Left kidney (tissue), 2 donors: ENCODE results near the gene FXN. TPM values are rescaled to one million over a fixed set of nuclear protein-coding genes. Genes with fewer than 3 reads are reported as not detected.

Source experiments
- DNase-seq: peaks from one replicate; pipeline ENCODE4 v3.0.0-alpha.2; 2013
- polyA plus RNA-seq: library from polyadenylated mRNA; unstranded; fragments of 120-200 nt; gene quantifications from one replicate; pipeline ENCODE4 v1.2.1, GENCODE V29; 2013; ENCODE audit not compliant: insufficient read length

FXN gene
- polyA plus RNA-seq, 1 donor: 21.1 TPM

DNA sequence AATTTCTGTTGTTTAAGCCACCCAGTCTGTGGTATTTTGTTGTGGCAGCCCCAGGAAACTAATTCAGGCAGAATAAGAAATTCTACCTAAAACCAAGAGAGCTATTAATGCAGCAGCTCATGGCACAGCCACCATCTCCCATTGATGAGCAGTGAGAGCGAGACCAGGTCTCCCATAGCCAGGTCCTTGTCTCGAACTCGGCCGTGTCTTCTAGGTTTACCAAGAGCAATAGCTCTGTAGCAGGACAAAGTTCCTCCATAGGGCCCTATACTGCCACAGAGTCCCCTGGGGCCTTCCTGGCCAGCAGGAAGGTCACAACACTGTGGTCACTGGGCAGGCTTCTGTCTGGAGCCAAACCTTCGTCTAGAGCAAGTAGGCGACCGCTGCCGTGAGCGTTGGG, 104.0 kb downstream of the FXN start:
- DNase-seq: no peak

GRCh38 chr9:69140123-69140735, 104.7 kb downstream of the FXN start:
- DNase-seq: no peak

DNA sequence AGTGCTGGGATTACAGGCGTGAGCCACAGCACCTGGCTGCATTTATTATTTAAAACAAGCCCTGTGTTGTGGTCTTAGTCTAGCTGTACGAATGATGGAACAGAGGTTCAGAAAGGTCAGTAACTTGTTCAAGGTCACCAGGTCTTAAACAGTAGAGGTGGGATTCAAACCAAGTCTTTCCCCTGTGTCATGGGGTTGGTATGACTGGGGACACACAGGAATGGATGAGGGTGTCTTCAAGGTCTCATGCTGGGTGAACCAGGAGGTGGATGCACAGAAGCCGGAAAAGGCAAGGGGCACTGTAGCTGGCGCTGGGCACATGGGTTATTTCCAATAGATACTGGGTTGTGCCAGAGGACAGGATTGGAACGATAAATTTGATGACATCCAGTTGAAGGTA, 106.3 kb downstream of the FXN start:
- DNase-seq: no peak

DNA sequence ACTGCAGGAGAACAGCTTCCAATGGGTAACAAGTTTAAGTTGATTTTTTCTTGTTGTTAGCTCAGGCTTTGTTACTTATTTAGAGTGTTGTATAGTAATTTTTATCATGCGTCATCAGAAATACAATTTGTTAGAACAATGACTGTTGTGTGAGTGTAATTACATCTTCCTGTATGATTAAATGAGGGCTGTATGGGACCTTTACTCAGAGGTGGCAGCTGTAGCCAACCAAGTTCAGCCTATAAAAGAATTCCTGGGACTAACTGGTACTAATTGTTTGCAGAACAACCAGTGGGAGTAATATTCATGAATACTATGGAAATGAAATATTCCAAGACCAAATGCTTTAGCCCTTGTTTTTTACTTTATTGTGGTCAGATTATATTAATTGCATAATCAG, 107.7 kb downstream of the FXN start:
- DNase-seq: no peak

DNA sequence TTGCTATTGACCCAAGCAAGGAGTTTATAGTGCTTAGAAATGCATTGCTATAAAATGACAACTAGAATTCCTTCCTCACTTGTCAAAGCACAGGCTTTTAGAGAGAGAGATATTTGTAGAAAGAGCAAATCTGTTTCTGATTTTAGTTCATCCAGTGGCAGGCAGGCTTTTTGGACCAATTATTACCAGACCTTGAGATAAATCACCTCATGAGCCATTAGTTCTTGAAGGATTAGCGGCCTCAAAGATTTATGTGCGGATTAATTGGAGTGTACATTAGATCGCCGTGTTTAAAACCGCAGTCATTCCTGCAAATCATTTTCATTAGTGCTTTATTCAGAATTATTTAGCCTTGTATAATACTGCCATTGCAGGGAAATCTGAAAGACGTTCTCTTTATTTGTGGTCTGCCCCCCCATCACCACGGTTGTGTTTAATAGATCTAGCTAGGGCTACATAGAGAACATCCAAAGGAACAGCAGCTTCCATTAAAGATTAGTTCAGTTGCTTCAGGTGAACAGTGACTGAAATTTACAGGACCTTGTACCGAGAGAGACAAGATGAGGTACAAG, 109.7 kb downstream of the FXN start:
- no peak for DNase-seq

- DNase-seq: no peak
These were observed 111.7 kb downstream of the FXN start for GRCh38 chr9:69147041-69147834.

- DNase-seq: no peak
These were observed 113.8 kb downstream of the FXN start for GRCh38 chr9:69149321-69149807.

Other genes with a start within 250 kb of the FXN start
- gene PRKACG, start 21.6 kb upstream of the FXN start, polyA plus RNA-seq: not detected
- gene TJP2, start 138.5 kb downstream of the FXN start, polyA plus RNA-seq: 108 TPM